HEK293T (cell line): ENCODE results near the gene MTMR3.

Source experiments
- ARNT ChIP-seq: fragments of 450-650 bp; IDR thresholded peaks from 2 replicates; pipeline ENCODE4 v1.6.1; 2017; ENCODE audit warnings: mild to moderate bottlenecking
- BHLHE40 ChIP-seq: fragments of 450-650 bp; IDR thresholded peaks from 2 replicates; pipeline ENCODE4 v1.6.1; 2016; ENCODE audit warnings: mild to moderate bottlenecking, moderate library complexity, borderline replicate concordance
- ELF4 ChIP-seq: fragments of 450-650 bp; IDR thresholded peaks from 2 replicates; pipeline ENCODE4 v1.6.1; 2017; ENCODE audit warnings: antibody characterized with exemption
- FOXA1 ChIP-seq: fragments of 450-650 bp; IDR thresholded peaks from 2 replicates; pipeline ENCODE4 v1.6.1; 2016; ENCODE audit warnings: mild to moderate bottlenecking
- FOXK2 ChIP-seq: fragments of 450-650 bp; IDR thresholded peaks from 2 replicates; pipeline ENCODE4 v1.6.1; 2016; ENCODE audit warnings: mild to moderate bottlenecking
- FOXM1 ChIP-seq: fragments of 450-650 bp; IDR thresholded peaks from 2 replicates; pipeline ENCODE4 v1.6.1; 2017; ENCODE audit warnings: mild to moderate bottlenecking, borderline replicate concordance
- HDGF ChIP-seq: fragments of 450-650 bp; IDR thresholded peaks from 2 replicates; pipeline ENCODE4 v1.6.1; 2017; ENCODE audit warnings: antibody characterized with exemption, borderline replicate concordance
- NFRKB ChIP-seq: fragments of 450-650 bp; IDR thresholded peaks from 2 replicates; pipeline ENCODE4 v1.6.1; 2016; ENCODE audit warnings: mild to moderate bottlenecking, moderate library complexity
- SP1 ChIP-seq: fragments of 450-650 bp; IDR thresholded peaks from 2 replicates; pipeline ENCODE4 v1.6.1; 2017
- SUZ12 ChIP-seq: fragments of 450-650 bp; IDR thresholded peaks from 2 replicates; pipeline ENCODE4 v1.6.1; 2016; ENCODE audit warnings: mild to moderate bottlenecking
- TARDBP ChIP-seq: fragments of 450-650 bp; IDR thresholded peaks from 2 replicates; pipeline ENCODE4 v1.6.1; 2016
- ZNF384 ChIP-seq: fragments of 450-650 bp; IDR thresholded peaks from 2 replicates; pipeline ENCODE4 v1.6.1; 2016
- TF ChIP-seq, protein P1 (sequence below): fragments of 450-650 bp; IDR thresholded peaks from 2 replicates; pipeline ENCODE4 v1.6.1; 2016

DNA sequence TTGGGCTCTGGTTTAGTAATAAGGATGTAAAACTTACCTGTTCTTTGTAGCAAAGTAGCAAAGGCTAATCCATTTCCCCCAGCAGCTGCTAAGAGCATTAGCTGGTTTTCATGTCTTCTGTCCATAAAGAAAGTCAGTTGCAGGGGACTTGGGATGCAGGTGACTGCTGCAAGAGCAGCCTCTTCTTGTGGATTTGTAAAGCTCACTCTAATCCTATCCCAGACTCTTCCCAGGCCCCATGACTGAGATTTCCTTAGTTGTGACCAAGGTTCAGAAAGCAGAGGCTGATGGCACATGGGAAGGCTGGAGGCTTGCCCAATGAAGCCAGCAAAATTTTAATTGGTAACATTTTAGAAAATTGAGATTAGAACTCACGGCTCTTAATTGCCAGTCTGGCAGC, 102.9 kb downstream of the MTMR3 start:
- no peak for TF ChIP-seq BHLHE40
- no peak for TF ChIP-seq SP1
- TF ChIP-seq ELF4: no peak
- TF ChIP-seq TARDBP: no peak
- TF ChIP-seq FOXA1: no peak
- TF ChIP-seq, protein P1, sequence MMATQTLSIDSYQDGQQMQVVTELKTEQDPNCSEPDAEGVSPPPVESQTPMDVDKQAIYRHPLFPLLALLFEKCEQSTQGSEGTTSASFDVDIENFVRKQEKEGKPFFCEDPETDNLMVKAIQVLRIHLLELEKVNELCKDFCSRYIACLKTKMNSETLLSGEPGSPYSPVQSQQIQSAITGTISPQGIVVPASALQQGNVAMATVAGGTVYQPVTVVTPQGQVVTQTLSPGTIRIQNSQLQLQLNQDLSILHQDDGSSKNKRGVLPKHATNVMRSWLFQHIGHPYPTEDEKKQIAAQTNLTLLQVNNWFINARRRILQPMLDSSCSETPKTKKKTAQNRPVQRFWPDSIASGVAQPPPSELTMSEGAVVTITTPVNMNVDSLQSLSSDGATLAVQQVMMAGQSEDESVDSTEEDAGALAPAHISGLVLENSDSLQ: no peak
- no peak for TF ChIP-seq FOXM1
- TF ChIP-seq HDGF: no peak
- no peak for TF ChIP-seq FOXK2
- TF ChIP-seq SUZ12: no peak
- no peak for TF ChIP-seq ZNF384
- TF ChIP-seq NFRKB: no peak
- no peak for TF ChIP-seq ARNT
